Measurements from ENCODE around the gene EDN1. TPM values are rescaled to one million over a fixed set of nuclear protein-coding genes. Genes with fewer than 3 reads are reported as not detected.

The EDN1 gene
- total and polyA plus RNA-seq, 9 of the 15 experiments (the other 6 are each of a cell fraction or from before 2014, with no cell fraction given) = 0.03 to 0.06 TPM; not detected in 7

GRCh38 chr6:12291071-12291838 is 1.1 kb downstream of the EDN1 start (continued):
- TF ChIP-seq THAP12 (CRISPR knock-in tag; IDR thresholded peaks at IDR 0.05) = no peak
- no peak for TF ChIP-seq HDAC6 (IDR thresholded peaks at IDR 0.05; ENCODE audit: low read depth, low read length)
- TF ChIP-seq PURB (CRISPR knock-in tag; IDR thresholded peaks at IDR 0.05; ENCODE audit: low read depth) = no peak

GRCh38 chr6:12291839-12292604 is 1.9 kb downstream of the EDN1 start:
- WGBS (ENCODE audit: insufficient coverage, low coverage, missing lambda C conversion rate) = 1% methylated on average over 15 of the region's 15 CpGs
- TF ChIP-seq RAD21 (CRISPR knock-in tag; conservative IDR thresholded peaks at IDR 0.05 in 1 of 2, IDR thresholded peaks at IDR 0.05 in 1 of 2) = peak in 1 of 2 experiments; percentile 16; a peak in 1 of 4 replicates
- TF ChIP-seq ZNF785 (CRISPR knock-in tag; IDR thresholded peaks at IDR 0.05) = no peak
- TF ChIP-seq ZNF431 (CRISPR knock-in tag; IDR thresholded peaks at IDR 0.05) = no peak
- no peak for TF ChIP-seq TFE3 (CRISPR knock-in tag; IDR thresholded peaks at IDR 0.05)
- TF ChIP-seq SPI1 (IDR thresholded peaks at IDR 0.05; ENCODE audit: borderline replicate concordance, low read depth, low read length) = 0 out of 2 replicates have a peak, but pooled peaks have one; percentile 29
- no peak for TF ChIP-seq ZNF75A (CRISPR knock-in tag; IDR thresholded peaks at IDR 0.05)
- TF ChIP-seq FOSL1 (tag; conservative IDR thresholded peaks at IDR 0.05) = no peak
- TF ChIP-seq ZNF12 (CRISPR knock-in tag; IDR thresholded peaks at IDR 0.05) = no peak
- TF ChIP-seq ZNF324 (CRISPR knock-in tag; IDR thresholded peaks at IDR 0.05) = no peak

More at GRCh38 chr6:12291839-12292604, 1.9 kb downstream of the EDN1 start:
- Histone ChIP-seq H3K9ac (ENCODE audit: insufficient read depth in 1 of 2, low read depth in 2 of 2, low read length in 2 of 2) (no peak overlapping the region), H3K9me1 (ENCODE audit: control insufficient read depth, insufficient read depth, low read length) (no peaks in the 10 kb centered on the region), H2AFZ (ENCODE audit: low read depth, low read length) (no peak overlapping the region), H3K4me2 (ENCODE audit: insufficient read depth, low read length) (no peak overlapping the region), H3K27me3 (ENCODE audit: control insufficient read depth in 2 of 2, insufficient read depth in 2 of 2, low read length in 2 of 2) (peaks cover 27 to 43% of the 10 kb centered on the region in 2 experiments), H3K4me1 (replicated peaks in 1 of 2; ENCODE audit: control insufficient read depth in 2 of 2, insufficient read depth in 2 of 2, low read length in 2 of 2) (peaks cover 0 to 10% of the 10 kb centered on the region in 2 experiments; a peak in 2 of 5 replicates), H3K4me3 (no peak overlapping the region), H3K27ac (ENCODE audit: extremely low read depth, low read depth, low read length) (no peak overlapping the region), H3K9me3 (replicated peaks; ENCODE audit: control insufficient read depth, insufficient read depth, low read depth, low read length) (no peaks in the 10 kb centered on the region), H3K79me2 (ENCODE audit: control insufficient read depth, insufficient read depth, low read length) (no peaks in the 10 kb centered on the region), H4K20me1 (replicated peaks; ENCODE audit: control insufficient read depth, insufficient read depth, low read length) (no peaks in the 10 kb centered on the region), H3K36me3 (ENCODE audit: control insufficient read depth, insufficient read depth, low read length) (no peaks in the 10 kb centered on the region)
- DNase-seq (ENCODE audit: extremely low read depth in 1 of 4, low spot score in 3 of 4) (no peak), ATAC-seq (no peak; the same call in 2 of the 3 replicates), FAIRE-seq (no peak)
- intact Hi-C loops (cut with micrococcal nuclease) = loop anchor here (2.0 kb wide), 1 partner anchor 313 kb away; no protein-coding TSS in a partner anchor
- BruUV-seq (replicated peaks) = no TSS peak
- POLR2A ChIA-PET = no interaction called here
- CTCF ChIA-PET (ENCODE audit: low intra/inter-chr PET ratio) = interaction anchor here (0.6 to 1.4 kb wide), 2 partner anchors 636 to 988 kb away, joined by 3 read pairs; no protein-coding TSS in a partner anchor
- in situ Hi-C loops (cut with MboI) = loop anchor here (5.0 kb wide), 1 partner anchor 640 kb away; no protein-coding TSS in a partner anchor
